GM19467 (cell line): Measurements from ENCODE around the gene UPK1A.
"Not testable (repeated sequence)": the region's sequence is repeated elsewhere in the genome, so short reads cannot be mapped to it uniquely, and the experiment has no call there.

Experiments
- ATAC-seq: cut with Tn5 transposase; IDR thresholded peaks from one replicate; pipeline ENCODE4 v1.9.1; 2021; ENCODE audit warnings: mild to moderate bottlenecking, moderate library complexity; ENCODE audit not compliant: unreplicated experiment

UPK1A gene

GRCh38 chr19:35644206-35644986, 21.9 kb upstream of the UPK1A start:
- peak; percentile 61 for ATAC-seq

DNA sequence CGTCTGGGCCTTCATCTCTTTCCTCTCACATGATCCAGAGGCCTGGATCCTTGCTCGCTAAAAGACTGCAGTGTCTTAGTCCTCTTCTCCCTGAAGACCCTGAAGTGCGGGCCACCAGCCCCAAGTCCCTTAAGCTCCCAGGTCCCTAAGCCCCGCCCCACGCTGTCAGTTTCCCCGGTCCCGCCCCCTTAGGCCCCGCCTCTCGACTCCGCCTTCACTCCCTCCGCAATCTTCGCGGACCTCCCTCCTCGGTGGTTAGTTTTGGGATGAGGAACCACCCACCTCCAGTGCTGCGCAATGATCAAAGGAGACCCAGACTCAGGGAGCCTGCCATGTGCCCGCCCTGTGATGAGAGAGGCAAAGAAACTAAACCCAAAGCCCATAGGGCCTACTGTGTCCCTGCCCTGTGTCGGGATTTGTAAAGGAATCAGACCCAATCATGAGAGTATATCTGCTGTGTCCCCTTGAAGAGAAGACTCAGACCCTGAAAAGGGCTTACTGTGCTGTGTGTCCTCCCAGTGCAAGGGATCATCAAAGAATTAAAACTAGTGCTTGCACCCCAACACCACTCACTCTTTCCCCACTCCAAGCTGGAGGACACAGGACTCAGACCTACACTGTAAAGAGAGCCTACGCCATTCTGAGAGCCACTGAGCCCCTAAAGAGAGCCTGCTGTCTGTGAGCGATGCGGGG, 21.2 kb upstream of the UPK1A start:
- ATAC-seq: no peak

DNA sequence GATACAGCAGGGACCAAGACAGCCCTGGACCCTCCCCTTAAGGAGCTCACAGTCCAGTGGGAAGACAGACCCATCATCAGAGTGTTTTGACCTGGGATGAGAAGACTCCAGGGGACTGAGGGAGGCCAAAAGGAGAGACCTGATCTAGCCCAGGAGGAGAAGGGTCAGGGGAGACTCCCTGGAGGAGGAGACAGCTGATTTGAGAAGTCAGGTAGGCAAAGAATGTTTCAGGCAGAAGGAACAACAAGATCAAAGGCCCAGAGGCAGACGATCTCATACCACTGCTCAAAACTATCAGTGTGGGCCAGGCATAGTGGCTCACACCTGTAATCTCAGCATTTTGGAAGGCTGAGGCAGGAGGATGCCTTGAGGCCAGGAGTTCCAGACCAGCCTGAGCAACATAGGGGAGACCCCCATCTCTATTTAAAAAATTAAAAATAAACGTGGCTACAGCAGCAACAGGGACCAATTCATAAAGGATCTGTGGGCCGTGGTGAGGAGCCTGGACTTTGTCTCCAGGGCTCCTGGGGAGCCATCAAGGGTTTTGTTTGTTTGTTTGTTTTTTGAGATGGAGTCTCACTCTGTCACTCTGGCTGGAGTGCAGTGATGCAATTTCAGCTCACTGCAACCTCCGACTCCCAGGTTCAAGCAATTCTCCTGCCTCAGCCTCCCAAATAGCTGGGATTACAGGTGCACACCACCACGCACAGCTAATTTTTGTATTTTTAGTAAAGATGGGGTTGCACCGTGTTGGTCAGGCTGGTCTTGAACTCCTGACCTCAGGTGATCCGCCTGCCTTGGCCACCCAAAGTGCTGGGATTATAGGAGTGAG, 20.4 kb upstream of the UPK1A start:
- no peak for ATAC-seq

GRCh38 chr19:35648017-35648961, 18.0 kb upstream of the UPK1A start, which contains the start of gene COX6B1:
Gene COX6B1 (plus strand): TSS chr19:35648323. CDS start chr19:35651244, 2,921 bp downstream.
- ATAC-seq: no peak

GRCh38 chr19:35650581-35650980, 15.7 kb upstream of the UPK1A start:
- no peak for ATAC-seq

DNA sequence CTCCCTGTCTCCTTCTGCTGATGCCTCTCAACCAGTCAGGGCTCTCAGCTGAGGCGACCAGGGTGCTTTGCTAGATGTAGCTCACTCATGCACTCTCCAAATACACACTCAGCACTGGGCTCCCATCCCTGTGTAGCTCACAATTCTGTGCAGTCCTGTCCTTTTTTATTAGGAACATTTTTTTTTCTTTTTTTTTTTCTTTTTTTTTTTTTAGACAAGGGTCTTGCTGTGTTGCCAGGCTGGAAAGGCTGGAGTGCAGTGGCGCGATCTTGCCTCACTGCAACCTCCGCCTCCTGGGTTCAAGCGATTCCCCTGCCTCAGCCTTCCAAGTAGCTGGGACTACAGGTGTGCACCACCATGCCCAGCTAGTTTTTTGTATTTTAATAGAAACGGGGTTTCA, 11.5 kb upstream of the UPK1A start:
- not testable (repeated sequence) for ATAC-seq

- ATAC-seq: no peak
Measured at GRCh38 chr19:35655600-35655999, 10.7 kb upstream of the UPK1A start.

DNA sequence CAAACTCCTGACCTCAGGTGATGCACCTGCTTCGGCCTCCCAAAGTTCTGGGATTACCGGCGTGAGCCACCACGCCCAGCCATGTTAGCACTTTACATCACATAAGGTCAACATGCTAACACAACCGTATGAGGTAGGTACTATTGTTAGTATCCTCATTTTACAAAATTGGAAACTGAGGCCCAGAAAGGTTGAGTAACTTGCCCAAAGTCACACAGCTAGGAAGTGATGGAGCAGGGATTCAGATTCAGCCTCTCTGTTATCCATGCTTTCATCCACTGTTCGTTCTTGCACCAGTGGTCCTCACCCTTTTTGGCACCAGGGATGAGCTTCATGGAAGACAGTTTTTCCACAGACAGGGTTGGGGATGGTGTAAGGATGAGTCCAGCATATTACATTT, 9.6 kb upstream of the UPK1A start:
- no peak for ATAC-seq

GRCh38 chr19:35657904-35658700, 8.2 kb upstream of the UPK1A start:
- no peak for ATAC-seq

- ATAC-seq: no peak
Measured at GRCh38 chr19:35661995-35662340, 4.3 kb upstream of the UPK1A start.

GRCh38 chr19:35663981-35664380, 2.3 kb upstream of the UPK1A start:
- no peak for ATAC-seq

DNA sequence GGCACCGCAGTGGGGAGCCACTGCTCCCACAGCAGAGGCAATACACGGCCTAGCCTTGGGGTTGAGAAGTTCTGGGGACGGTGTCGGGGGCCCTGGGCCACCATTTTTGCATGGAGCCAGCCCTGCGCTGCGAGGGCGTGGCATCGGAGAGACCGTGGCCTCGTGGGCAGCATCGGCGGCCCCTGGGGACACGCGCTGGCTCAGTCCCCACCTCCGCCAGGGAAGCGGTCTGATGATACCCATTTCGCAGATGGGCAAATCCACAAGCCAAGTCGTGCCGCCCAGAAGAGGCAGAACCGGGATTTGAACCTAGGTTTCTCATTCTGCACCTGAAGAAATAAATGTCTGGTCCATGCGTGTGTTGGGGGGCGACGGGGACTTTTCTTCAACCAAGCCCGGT, 1.2 kb upstream of the UPK1A start:
- no peak for ATAC-seq

DNA sequence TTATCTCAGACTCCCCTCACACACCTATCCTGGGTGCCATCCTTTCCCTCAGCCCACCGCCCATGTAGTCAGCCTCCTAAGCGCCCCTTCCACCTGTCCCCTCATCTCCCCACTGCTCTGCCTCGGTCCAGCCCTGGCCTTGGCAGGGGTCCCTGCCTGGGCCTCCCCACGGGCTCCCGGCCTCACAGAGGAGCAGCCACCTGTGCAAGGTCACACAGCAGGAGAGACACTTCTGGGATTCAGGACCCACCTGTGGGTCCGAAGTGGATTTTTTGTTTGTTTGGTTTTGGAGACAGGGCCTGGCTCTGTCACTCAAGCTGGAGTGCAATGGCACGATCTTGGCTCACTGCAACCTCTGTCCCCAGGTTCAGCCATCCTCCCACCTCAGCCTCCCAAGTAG, 713 bp upstream of the UPK1A start:
- ATAC-seq: no peak

DNA sequence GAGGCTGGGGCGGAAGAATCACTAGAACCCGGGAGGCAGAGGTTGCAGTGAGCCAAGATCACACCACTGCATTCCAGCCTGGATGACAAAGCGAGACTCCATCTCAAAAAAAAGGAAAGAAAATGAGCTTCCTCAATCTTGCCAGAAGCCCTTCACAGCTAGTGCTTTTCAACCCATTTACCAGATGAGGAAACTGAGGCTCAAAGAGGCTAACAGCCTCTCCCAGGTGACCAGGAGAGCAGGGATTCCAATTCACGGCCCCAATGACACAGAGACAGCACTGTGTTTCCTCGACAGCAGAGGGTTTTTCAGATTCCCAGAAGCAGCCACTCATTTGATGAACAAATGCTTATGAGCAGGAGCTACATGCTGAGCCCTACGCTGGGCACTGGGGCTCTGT, 3.2 kb downstream of the UPK1A start:
- no peak for ATAC-seq

DNA sequence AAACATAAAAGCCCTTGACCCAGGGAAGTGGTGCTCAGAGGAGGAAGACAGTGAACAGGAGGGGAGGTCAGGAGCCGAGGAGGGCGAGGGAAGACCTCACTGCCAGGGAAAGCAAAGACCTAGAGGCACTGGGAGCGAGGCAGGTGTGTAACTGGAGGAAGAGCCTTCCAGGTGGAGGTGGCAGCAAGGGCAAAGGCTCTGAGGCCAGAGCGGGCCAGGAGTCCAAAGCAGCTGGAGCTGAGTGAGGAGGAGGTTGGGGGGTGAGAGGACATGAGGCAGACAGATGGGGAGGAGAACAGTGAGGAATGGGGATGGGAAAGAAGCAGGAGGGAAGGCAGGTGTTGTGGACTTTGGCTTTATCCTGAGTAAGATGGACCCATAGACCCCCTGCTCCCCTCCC, 3.7 kb downstream of the UPK1A start:
- no peak for ATAC-seq

GRCh38 chr19:35670686-35671085, 4.4 kb downstream of the UPK1A start:
- no peak for ATAC-seq

- no peak for ATAC-seq
Measured at GRCh38 chr19:35671818-35672217, 5.5 kb downstream of the UPK1A start.

- ATAC-seq: no peak
Measured at GRCh38 chr19:35673121-35673804, 6.9 kb downstream of the UPK1A start.

- ATAC-seq: no peak
Measured at GRCh38 chr19:35675589-35676140, 9.3 kb downstream of the UPK1A start.
